KMS-11 (cell line): ENCODE data around the gene CLDN3.
A peak's percentile ranks its signal among the peaks of the same experiment; 100 is the strongest.

Source experiments
- H2AFZ ChIP-seq: fragments of 200-600 bp; sonication (generic); 2 replicates; pipeline ENCODE4 v1.6.1; 2016; ENCODE audit warnings: antibody characterized with exemption, mixed run types, low read depth
- H3K27ac ChIP-seq: fragments of 200-600 bp; sonication (generic); 2 replicates; pipeline ENCODE4 v1.6.1; 2016; ENCODE audit warnings: mild to moderate bottlenecking, mixed run types
- H3K27me3 ChIP-seq: fragments of 200-600 bp; sonication (generic); 2 replicates; pipeline ENCODE4 v1.6.1; 2017; ENCODE audit warnings: mild to moderate bottlenecking, low read depth, mixed run types, moderate library complexity; ENCODE audit not compliant: insufficient read depth
- H3K36me3 ChIP-seq: fragments of 200-600 bp; sonication (generic); 2 replicates; pipeline ENCODE4 v1.6.1; 2017; ENCODE audit warnings: mild to moderate bottlenecking, mixed run types; ENCODE audit not compliant: insufficient read depth
- H3K4me1 ChIP-seq: fragments of 200-600 bp; sonication (generic); 2 replicates; pipeline ENCODE4 v1.6.1; 2016; ENCODE audit warnings: mild to moderate bottlenecking, low read depth, mixed run types; ENCODE audit not compliant: poor library complexity, severe bottlenecking
- H3K4me2 ChIP-seq: fragments of 200-600 bp; sonication (generic); 2 replicates; pipeline ENCODE4 v1.7.0; 2016; ENCODE audit warnings: mild to moderate bottlenecking, mixed run types
- H3K4me3 ChIP-seq: fragments of 200-600 bp; sonication (generic); IDR thresholded peaks from 2 replicates; pipeline ENCODE4 v1.6.1; 2017; ENCODE audit warnings: low read depth, low read length, mixed read lengths; ENCODE audit not compliant: insufficient read depth
- H3K79me2 ChIP-seq: fragments of 200-600 bp; sonication (generic); 2 replicates; pipeline ENCODE4 v1.6.1; 2016; ENCODE audit warnings: low read depth, mixed run types; ENCODE audit not compliant: insufficient read depth
- H3K9ac ChIP-seq: fragments of 200-600 bp; sonication (generic); 2 replicates; pipeline ENCODE4 v1.6.1; 2016; ENCODE audit warnings: mild to moderate bottlenecking, mixed run types
- H4K20me1 ChIP-seq: fragments of 200-600 bp; sonication (generic); 2 replicates; pipeline ENCODE4 v1.6.1; 2016; ENCODE audit warnings: mild to moderate bottlenecking, mixed run types; ENCODE audit not compliant: insufficient read depth
- CTCF ChIP-seq: fragments of 200-600 bp; sonication (generic); conservative IDR thresholded peaks from 2 replicates; pipeline ENCODE4 v1.6.1; 2017; ENCODE audit warnings: low read depth, mild to moderate bottlenecking, antibody characterized with exemption, low read length, moderate library complexity, mixed read lengths

CLDN3 gene

GRCh38 chr7:73766556-73767229 lies 3.4 kb downstream of the CLDN3 start:
- Histone ChIP-seq H4K20me1 (no peaks in the 10 kb centered on the region), H3K27ac (peak overlapping the region; percentile 61), H3K4me2 (peak overlapping the region; percentile 76), H3K4me1 (peaks cover 40% of the 10 kb centered on the region), H3K36me3 (no peaks in the 10 kb centered on the region), H3K4me3 (no peak overlapping the region), H3K9ac (peak overlapping the region; percentile 38), H3K27me3 (no peaks in the 10 kb centered on the region), H3K79me2 (no peaks in the 10 kb centered on the region), H2AFZ (peak overlapping the region; percentile 48)
- TF ChIP-seq CTCF = no peak

GRCh38 chr7:73762659-73762999 lies 7.4 kb downstream of the CLDN3 start:
- Histone ChIP-seq H3K9ac (no peak overlapping the region), H4K20me1 (no peaks in the 10 kb centered on the region), H3K27me3 (no peaks in the 10 kb centered on the region), H3K4me3 (no peak overlapping the region), H2AFZ (no peak overlapping the region), H3K4me2 (no peak overlapping the region), H3K36me3 (no peaks in the 10 kb centered on the region), H3K4me1 (peaks cover 24% of the 10 kb centered on the region), H3K27ac (no peak overlapping the region), H3K79me2 (no peaks in the 10 kb centered on the region)
- no peak for TF ChIP-seq CTCF

- no peak for TF ChIP-seq CTCF
- no peak overlapping the region for H3K9ac ChIP-seq
- H3K27me3 ChIP-seq = no peaks in the 10 kb centered on the region
- H3K4me1 ChIP-seq = peaks cover 18% of the 10 kb centered on the region
- H3K4me3 ChIP-seq = no peak overlapping the region
- no peaks in the 10 kb centered on the region for H3K36me3 ChIP-seq
- no peak overlapping the region for H3K4me2 ChIP-seq
- no peaks in the 10 kb centered on the region for H4K20me1 ChIP-seq
- no peak overlapping the region for H2AFZ ChIP-seq
- no peak overlapping the region for H3K27ac ChIP-seq
- H3K79me2 ChIP-seq = no peaks in the 10 kb centered on the region
Observed at GRCh38 chr7:73761854-73762658, 8.0 kb downstream of the CLDN3 start.

GRCh38 chr7:73758581-73759138 lies 11.4 kb downstream of the CLDN3 start:
- no peak overlapping the region for H3K4me3 ChIP-seq
- H3K79me2 ChIP-seq = no peaks in the 10 kb centered on the region
- no peak overlapping the region for H3K27ac ChIP-seq
- no peak for TF ChIP-seq CTCF
- no peaks in the 10 kb centered on the region for H3K36me3 ChIP-seq
- no peaks in the 10 kb centered on the region for H4K20me1 ChIP-seq
- no peak overlapping the region for H2AFZ ChIP-seq
- H3K4me2 ChIP-seq = no peak overlapping the region
- H3K4me1 ChIP-seq = no peaks in the 10 kb centered on the region
- H3K27me3 ChIP-seq = no peaks in the 10 kb centered on the region
- H3K9ac ChIP-seq = no peak overlapping the region
